ENCODE data around the gene PROCA1.
"Not testable (repeated sequence)": the region's sequence is repeated elsewhere in the genome, so short reads cannot be mapped to it uniquely, and the experiment has no call there.

PROCA1 gene

DNA sequence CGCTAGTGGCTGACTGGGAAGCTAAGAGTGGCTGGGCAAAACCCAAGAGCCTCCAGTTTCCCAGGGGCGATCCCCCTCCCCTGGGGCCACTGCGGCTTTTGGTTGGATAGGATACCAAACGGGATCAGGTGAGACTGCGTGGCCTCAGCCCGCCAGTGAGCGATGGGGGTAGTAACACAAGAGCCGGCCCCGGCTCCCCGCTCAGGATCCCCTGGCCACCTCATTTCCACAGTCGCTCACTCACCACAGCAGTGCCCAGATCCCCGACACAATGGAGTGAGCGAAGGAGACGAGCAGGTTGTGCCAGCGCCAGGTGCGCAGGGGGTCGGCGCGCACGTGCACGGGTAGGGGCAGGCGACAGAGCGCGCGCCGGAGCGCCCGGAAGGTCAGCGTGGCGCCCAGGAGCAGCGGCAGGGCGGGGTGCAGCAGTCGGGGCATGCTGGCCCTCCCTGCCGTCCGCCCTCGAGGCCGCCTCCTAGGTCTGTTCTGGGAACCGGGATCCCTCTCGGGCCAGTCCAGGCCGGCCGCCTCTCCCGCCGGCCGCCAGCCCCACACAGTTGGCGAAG is 14.1 kb upstream of the PROCA1 start:
- no peak for DNase-seq (ENCODE audit: low read depth)

DNA sequence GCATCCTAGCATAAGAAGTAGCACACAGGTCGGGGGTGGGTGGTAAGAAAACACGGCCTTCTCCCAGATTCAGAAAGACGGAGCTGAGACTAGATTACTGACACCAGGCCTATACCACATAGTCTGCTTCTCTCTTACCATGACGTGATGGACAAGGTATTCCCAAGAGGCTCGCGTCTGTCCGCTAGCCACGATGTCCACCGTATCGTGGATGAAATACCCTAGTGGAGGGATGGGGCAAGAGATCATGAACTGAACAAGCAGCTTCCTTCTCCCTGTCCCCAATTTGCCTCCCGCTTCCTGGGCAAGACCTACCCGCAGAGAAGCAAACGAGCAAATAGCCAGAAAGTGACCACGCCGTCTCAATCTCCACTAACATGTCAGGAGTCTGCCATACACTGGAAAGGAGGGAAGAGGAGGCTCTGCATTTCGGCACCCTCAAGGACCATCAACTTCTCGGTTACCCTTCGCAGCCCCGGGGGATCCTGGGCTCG is 13.5 kb upstream of the PROCA1 start:
- DNase-seq (ENCODE audit: low read depth): no peak

- no peak for DNase-seq (ENCODE audit: low read depth)
These were observed 12.9 kb upstream of the PROCA1 start for GRCh38 chr17:28724500-28725165.

DNA sequence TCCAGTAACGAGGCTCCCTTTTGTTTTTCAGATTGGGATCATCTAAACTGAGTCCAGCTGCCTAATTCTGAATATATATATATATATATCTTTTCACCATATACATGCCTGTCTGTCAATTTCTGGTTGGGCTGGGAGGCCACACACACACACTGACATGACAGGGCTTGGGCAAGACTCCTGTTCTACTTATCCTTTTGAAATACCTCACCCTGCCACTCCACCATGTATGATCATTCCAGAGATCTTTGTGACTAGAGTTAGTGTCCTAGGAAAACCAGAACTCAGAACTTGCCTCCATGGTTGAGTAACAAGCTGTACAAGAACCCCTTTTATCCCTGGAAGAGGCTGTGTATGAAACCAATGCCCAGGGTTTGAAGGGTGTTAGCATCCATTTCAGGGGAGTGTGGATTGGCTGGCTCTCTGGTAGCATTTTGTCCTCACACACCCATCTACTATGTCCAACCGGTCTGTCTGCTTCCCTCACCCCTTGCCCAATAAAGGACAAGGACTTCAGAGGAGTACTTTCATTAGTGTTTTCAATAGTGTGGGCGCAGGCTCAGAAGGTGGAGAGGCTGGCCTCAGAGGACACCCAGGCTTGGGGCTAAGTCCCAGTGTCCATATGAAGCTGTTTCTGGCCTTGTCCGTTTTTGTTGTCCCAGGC is 12.3 kb upstream of the PROCA1 start:
- not testable (repeated sequence) for DNase-seq (ENCODE audit: low read depth)

GRCh38 chr17:28723159-28723835 is 11.6 kb upstream of the PROCA1 start:
- no peak for DNase-seq (ENCODE audit: low read depth)

DNA sequence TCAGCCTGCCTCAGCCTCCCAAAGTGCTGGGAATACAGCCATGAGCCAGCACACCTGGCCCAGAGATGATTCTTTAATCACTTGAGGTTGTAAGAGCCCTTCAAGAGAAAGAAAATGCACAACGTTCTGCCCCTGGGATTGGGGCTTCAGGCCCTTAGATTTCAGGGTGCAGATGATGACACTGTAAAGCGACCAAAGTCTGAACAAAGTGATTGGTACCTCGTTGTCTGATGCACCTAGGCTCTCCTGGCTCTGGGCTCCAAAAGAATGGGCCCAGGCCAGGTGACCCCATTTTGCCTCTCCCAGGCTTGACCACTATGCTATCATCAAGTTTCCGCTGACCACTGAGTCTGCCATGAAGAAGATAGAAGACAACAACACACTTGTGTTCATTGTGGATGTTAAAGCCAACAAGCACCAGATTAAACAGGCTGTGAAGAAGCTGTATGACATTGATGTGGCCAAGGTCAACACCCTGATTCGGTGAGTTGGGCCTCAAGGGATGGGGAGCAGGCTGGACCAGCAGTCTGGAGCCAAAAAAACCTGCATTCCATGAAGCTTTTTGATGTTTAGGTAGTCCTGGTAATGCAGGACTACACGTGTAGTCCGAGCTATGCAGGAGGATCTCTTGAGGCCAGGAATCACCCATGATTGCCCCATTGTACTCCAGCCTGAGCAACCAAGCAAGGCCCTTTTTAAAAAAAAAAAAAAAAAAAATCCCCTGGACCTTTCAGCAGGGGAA is 10.9 kb upstream of the PROCA1 start:
- DNase-seq (ENCODE audit: low read depth): no peak

DNA sequence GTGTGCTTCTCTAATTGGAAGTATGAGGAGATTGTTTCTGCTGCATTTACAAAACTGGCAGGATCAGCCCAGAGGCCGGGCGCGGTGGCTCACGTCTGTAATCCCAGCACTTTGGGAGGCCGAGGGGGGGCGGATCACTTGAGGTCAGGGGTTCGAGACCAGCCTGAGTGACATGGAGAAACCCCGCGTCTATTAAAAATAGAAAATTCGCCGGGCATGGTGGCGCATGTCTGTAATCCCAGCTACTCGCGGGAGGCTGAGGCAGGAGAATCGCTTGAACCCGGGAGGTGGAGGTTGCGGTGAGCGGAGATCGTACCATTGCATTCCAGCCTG is 9.3 kb upstream of the PROCA1 start:
- not testable (repeated sequence) for DNase-seq (ENCODE audit: low read depth)

DNA sequence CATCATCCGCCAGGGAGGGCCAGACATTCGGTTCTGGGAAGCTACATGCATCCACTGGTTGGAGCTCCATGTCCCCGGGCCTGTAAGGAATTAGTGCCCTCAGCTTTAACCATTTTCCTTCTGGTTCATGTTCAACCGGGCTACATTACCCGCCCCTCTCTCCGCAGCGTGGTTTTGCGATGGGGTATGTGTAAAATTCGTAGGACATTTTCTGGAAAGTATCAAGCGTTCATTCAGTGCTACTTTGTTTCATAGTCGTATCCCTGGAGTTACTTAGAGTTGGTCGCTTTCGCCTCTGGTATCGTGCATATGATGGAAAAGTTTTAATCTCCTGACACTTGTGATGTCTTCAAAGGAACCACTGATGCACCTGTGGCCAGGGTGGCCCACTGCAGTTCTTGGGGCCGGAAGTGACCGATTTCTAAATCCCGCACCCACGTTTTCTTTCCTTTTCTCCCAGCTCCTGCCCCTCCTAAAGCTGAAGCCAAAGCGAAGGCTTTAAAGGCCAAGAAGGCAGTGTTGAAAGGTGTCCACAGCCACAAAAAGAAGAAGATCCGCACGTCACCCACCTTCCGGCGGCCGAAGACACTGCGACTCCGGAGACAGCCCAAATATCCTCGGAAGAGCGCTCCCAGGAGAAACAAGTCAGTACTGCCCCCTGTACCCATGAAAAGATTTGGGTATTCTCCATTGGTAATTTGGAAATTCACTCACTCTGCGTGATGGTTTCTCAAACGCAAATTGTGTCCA is 8.7 kb upstream of the PROCA1 start:
- DNase-seq (ENCODE audit: low read depth): no peak

- DNase-seq (ENCODE audit: low read depth): no peak
These were observed 7.3 kb upstream of the PROCA1 start for GRCh38 chr17:28719021-28719433.

GRCh38 chr17:28718333-28719020 is 6.8 kb upstream of the PROCA1 start:
- no peak for DNase-seq (ENCODE audit: low read depth)

DNA sequence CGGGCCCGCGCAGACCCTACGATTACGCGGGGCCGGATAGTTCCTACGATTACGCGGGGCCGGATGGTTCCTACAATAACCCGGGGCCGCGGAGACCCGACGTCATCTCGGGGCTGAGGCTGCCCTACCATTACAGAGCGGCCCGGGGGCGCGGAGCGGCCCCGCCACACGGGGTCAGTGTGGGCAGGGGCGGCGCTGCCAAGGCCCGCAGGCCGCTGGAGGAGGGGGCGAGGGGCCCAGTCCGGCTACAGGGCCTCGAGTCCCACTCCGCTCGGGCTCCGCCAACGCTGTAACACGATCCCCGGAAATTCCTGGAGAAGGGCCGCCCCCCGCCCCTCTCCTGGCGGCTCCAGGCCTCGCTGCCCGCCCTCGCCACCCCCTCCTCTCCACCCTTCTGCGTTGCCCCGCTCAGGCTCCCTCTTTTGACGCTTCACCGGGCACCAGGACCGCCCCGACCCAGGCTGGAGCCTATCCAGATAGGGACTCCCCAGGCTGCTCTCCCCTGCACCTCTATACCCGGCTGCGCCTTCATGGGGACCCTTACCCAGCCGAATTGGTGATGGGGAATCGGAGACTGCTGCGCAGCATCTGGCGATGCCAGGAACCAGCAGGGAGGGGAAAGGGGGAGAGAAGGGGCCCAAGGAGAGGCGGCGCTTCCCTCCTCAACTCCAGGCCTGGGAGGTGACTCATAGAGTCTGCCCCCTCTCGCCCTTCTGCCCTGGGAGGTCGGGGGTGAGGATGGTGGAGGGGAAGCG is 6.1 kb upstream of the PROCA1 start, which contains the start of gene RAB34:
TSS of gene RAB34 (minus strand) at position 291 of the 755 bp plus-strand sequence. CDS start 602 bp downstream, outside the sequence.
- no peak for DNase-seq (ENCODE audit: low read depth)

- DNase-seq (ENCODE audit: low read depth): no peak
These were observed 5.3 kb upstream of the PROCA1 start for GRCh38 chr17:28716740-28717577.

DNA sequence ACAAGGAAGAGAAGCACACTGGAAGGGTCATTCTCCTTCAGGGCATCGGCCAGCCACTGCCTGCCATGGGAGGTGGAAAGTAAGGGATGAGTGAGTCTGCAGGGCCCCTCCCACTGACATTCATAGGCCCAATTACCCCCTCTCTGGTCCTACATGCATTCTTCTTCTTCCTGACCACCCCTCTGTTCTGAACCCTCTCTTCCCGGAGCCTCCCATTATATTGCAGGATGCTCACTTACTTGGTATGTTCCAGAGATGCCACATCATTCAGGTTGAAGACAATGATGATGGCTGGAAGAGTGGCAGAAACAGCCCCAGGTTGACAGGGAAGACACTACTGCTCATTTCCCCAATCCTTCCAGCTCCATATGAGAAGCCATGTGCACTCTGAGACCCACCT is 3.5 kb upstream of the PROCA1 start:
- no peak for DNase-seq (ENCODE audit: low read depth)

GRCh38 chr17:28714281-28714680 is 2.6 kb upstream of the PROCA1 start:
- DNase-seq (ENCODE audit: low read depth): no peak

GRCh38 chr17:28712705-28713415 is 1.2 kb upstream of the PROCA1 start:
- DNase-seq (ENCODE audit: low read depth): no peak

GRCh38 chr17:28712032-28712704 is 480 bp upstream of the PROCA1 start:
- no peak for DNase-seq (ENCODE audit: low read depth)

GRCh38 chr17:28710861-28711722 is 596 bp downstream of the PROCA1 start:
- DNase-seq (ENCODE audit: low read depth): no peak
